HepG2 (cell line): ENCODE results near the gene CLPTM1. TPM values are rescaled to one million over a fixed set of nuclear protein-coding genes. Genes with fewer than 3 reads are reported as not detected.

ENCODE experiments used
- ARNT2 ChIP-seq: sonication (generic); formaldehyde crosslinking; IDR thresholded peaks from 2 replicates; pipeline ENCODE4 v1.8.0; 2022; ENCODE audit warnings: mild to moderate bottlenecking, low read depth, missing genetic modification reagents, moderate library complexity
- BRD4 ChIP-seq: sonication (generic); formaldehyde crosslinking; IDR thresholded peaks from 2 replicates; pipeline ENCODE4 v1.4.0; 2020; ENCODE audit warnings: missing genetic modification reagents
- GATAD2A ChIP-seq: IDR thresholded peaks from 2 replicates; pipeline ENCODE4 v1.6.1; 2016
- HNF4A ChIP-seq: sonication (generic); formaldehyde crosslinking; IDR thresholded peaks from 2 replicates; pipeline ENCODE4 v1.4.0; 2020; ENCODE audit warnings: missing genetic modification reagents
- HOXA7 ChIP-seq: sonication (generic); formaldehyde crosslinking; IDR thresholded peaks from 2 replicates; pipeline ENCODE4 v1.8.1; 2022; ENCODE audit warnings: mild to moderate bottlenecking, missing genetic modification reagents, moderate library complexity
- MLLT10 ChIP-seq: sonication (generic); formaldehyde crosslinking; IDR thresholded peaks from 2 replicates; pipeline ENCODE4 v1.4.0; 2020; ENCODE audit warnings: missing genetic modification reagents
- POLR2AphosphoS2 ChIP-seq: IDR thresholded peaks from 2 replicates; pipeline ENCODE4 v1.6.1; 2011; ENCODE audit warnings: low read depth, low read length, improper control_type of control experiment
- RFXANK ChIP-seq: IDR thresholded peaks from 2 replicates; pipeline ENCODE4 v1.6.1; 2016
- THAP11 ChIP-seq: IDR thresholded peaks from 2 replicates; pipeline ENCODE4 v1.6.1; 2016; ENCODE audit warnings: missing biosample characterization, missing genetic modification reagents
- THYN1 ChIP-seq: sonication (generic); formaldehyde crosslinking; IDR thresholded peaks from 2 replicates; pipeline ENCODE4 v1.8.1; 2023; ENCODE audit warnings: low read depth, mild to moderate bottlenecking, moderate library complexity, missing genetic modification reagents, borderline replicate concordance
- ZNF10 ChIP-seq: sonication (generic); formaldehyde crosslinking; IDR thresholded peaks from 2 replicates; pipeline ENCODE4 v1.4.0; 2020; ENCODE audit warnings: mild to moderate bottlenecking, low read depth, missing genetic modification reagents, borderline replicate concordance
- ZNF451 ChIP-seq: sonication (generic); formaldehyde crosslinking; IDR thresholded peaks from 2 replicates; pipeline ENCODE4 v1.5.0; 2020; ENCODE audit warnings: mild to moderate bottlenecking, missing genetic modification reagents
- ZNF589 ChIP-seq: sonication (generic); formaldehyde crosslinking; conservative IDR thresholded peaks from 2 replicates; pipeline ENCODE4 v1.8.0; 2022; ENCODE audit warnings: mild to moderate bottlenecking, moderate library complexity, missing genetic modification reagents
- ZNF788 ChIP-seq: sonication (generic); formaldehyde crosslinking; IDR thresholded peaks from 2 replicates; pipeline ENCODE4 v1.5.0; 2020; ENCODE audit warnings: mild to moderate bottlenecking, missing genetic modification reagents, borderline replicate concordance
- polyA plus RNA-seq, 8 experiments: library from polyadenylated mRNA; depleted of rRNA in 3 of 8; stranded (reverse) in 7 of 8; unstranded in 1 of 8; fragments of >200 nt; fragmentation: Illumina TruSeq in 4 of 8; extraction: Trizol in 4 of 8; gene quantifications; 2 replicates each; pipeline versions ENCODE4 v1.2.1 to v1.2.3, GENCODE V29; 2011 to 2016; ENCODE audit warnings: low read depth in 4 of 8, missing spikeins in 1 of 8, mixed read lengths in 1 of 8; ENCODE audit not compliant: insufficient read depth in 1 of 8
- total RNA-seq, 5 experiments: library from RNA; depleted of rRNA; stranded (reverse); fragments of >200 nt; fragmentation: Illumina TruSeq; extraction: Trizol; gene quantifications; 2 replicates each; pipeline ENCODE4 v1.2.3, GENCODE V29; 2016; ENCODE audit warnings: low read depth in 1 of 5
- TF ChIP-seq, protein P1 (sequence below): sonication (generic); formaldehyde crosslinking; IDR thresholded peaks from 2 replicates; pipeline ENCODE4 v1.4.0; 2020; ENCODE audit warnings: missing genetic modification reagents, borderline replicate concordance
- TF ChIP-seq, protein P2 (sequence below): sonication (generic); formaldehyde crosslinking; conservative IDR thresholded peaks from 2 replicates; pipeline ENCODE4 v1.4.0; 2020; ENCODE audit warnings: missing genetic modification reagents
- TF ChIP-seq, protein P3 (sequence below): IDR thresholded peaks from 2 replicates; pipeline ENCODE4 v1.6.1; 2018; ENCODE audit warnings: missing genetic modification reagents
- TF ChIP-seq, protein P4 (sequence below): sonication (generic); formaldehyde crosslinking; IDR thresholded peaks from 2 replicates; pipeline ENCODE4 v1.4.0; 2020; ENCODE audit warnings: mild to moderate bottlenecking, missing genetic modification reagents, borderline replicate concordance

Gene CLPTM1
- total and polyA plus RNA-seq, 2 of the 13 experiments (the other 11 are each of a cell fraction or from before 2014, with no cell fraction given), result 34.9 to 42.8 TPM

DNA sequence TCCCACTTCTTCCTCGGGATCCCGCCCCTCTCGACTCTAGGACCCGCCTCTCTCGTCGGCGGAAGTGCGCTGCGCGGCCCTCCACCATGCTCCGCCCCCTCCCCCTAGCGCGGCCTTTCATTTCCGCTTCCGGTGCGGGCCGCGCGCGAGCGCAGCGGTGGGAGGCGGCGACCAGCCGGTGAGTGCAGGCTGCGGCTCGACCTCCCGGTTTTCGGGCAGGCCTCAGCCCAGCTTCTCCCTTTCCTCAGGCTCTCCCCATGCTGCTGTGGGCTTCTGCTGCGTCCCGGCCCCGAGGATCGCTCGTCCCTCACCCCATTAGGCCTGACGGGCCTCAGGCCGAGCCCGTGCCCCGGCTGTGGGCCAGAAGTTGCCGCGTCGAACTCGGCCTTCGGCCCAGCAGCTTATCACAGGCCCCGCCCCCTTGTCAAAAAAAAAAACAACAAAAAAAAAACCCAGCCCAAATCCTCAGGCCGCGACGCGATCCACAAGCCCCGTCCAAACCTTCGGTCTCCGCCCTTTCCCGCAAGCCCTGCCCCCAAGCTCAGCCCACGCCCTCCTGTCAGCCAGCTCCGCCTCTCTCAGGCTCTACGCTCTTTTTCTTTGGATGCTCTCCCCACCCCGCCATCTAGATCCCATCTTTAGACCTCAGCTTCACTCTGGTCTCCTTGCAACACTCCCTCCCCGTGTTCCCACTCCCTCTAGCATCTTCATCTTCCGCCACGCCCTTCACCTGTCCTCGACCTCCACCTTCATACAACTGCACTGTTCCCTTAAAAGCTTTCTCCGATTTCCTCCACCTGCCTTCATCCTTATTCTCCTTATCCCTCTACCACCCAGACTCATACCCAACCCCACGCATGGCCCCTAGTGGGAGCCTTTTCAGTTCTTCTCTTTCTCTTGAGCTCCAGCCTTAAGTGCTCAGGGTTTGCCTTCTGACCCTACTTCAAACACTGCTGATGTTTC lies 84.0 kb downstream of the CLPTM1 start, which contains the start of gene CLASRP (continued):
- TF ChIP-seq, protein P1, sequence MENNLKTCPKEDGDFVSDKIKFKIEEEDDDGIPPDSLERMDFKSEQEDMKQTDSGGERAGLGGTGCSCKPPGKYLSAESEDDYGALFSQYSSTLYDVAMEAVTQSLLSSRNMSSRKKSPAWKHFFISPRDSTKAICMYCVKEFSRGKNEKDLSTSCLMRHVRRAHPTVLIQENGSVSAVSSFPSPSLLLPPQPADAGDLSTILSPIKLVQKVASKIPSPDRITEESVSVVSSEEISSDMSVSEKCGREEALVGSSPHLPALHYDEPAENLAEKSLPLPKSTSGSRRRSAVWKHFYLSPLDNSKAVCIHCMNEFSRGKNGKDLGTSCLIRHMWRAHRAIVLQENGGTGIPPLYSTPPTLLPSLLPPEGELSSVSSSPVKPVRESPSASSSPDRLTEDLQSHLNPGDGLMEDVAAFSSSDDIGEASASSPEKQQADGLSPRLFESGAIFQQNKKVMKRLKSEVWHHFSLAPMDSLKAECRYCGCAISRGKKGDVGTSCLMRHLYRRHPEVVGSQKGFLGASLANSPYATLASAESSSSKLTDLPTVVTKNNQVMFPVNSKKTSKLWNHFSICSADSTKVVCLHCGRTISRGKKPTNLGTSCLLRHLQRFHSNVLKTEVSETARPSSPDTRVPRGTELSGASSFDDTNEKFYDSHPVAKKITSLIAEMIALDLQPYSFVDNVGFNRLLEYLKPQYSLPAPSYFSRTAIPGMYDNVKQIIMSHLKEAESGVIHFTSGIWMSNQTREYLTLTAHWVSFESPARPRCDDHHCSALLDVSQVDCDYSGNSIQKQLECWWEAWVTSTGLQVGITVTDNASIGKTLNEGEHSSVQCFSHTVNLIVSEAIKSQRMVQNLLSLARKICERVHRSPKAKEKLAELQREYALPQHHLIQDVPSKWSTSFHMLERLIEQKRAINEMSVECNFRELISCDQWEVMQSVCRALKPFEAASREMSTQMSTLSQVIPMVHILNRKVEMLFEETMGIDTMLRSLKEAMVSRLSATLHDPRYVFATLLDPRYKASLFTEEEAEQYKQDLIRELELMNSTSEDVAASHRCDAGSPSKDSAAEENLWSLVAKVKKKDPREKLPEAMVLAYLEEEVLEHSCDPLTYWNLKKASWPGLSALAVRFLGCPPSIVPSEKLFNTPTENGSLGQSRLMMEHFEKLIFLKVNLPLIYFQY (CRISPR knock-in tag), result peak; percentile 57; the same call in 1 of the 2 replicates
- TF ChIP-seq, protein P2, sequence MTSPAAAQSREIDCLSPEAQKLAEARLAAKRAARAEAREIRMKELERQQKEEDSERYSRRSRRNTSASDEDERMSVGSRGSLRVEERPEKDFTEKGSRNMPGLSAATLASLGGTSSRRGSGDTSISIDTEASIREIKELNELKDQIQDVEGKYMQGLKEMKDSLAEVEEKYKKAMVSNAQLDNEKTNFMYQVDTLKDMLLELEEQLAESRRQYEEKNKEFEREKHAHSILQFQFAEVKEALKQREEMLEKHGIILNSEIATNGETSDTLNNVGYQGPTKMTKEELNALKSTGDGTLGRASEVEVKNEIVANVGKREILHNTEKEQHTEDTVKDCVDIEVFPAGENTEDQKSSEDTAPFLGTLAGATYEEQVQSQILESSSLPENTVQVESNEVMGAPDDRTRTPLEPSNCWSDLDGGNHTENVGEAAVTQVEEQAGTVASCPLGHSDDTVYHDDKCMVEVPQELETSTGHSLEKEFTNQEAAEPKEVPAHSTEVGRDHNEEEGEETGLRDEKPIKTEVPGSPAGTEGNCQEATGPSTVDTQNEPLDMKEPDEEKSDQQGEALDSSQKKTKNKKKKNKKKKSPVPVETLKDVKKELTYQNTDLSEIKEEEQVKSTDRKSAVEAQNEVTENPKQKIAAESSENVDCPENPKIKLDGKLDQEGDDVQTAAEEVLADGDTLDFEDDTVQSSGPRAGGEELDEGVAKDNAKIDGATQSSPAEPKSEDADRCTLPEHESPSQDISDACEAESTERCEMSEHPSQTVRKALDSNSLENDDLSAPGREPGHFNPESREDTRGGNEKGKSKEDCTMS (CRISPR knock-in tag), result no peak
- TF ChIP-seq ZNF10 (CRISPR knock-in tag), result no peak
- no peak for TF ChIP-seq RFXANK (CRISPR knock-in tag)
- TF ChIP-seq POLR2AphosphoS2, result no peak
- TF ChIP-seq, protein P3, sequence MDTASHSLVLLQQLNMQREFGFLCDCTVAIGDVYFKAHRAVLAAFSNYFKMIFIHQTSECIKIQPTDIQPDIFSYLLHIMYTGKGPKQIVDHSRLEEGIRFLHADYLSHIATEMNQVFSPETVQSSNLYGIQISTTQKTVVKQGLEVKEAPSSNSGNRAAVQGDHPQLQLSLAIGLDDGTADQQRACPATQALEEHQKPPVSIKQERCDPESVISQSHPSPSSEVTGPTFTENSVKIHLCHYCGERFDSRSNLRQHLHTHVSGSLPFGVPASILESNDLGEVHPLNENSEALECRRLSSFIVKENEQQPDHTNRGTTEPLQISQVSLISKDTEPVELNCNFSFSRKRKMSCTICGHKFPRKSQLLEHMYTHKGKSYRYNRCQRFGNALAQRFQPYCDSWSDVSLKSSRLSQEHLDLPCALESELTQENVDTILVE (CRISPR knock-in tag), result peak; percentile 40; the same call in 1 of the 2 replicates
- peak; percentile 88 for TF ChIP-seq ZNF451 (CRISPR knock-in tag)
- no peak for TF ChIP-seq THYN1
- peak; percentile 91 for TF ChIP-seq THAP11 (CRISPR knock-in tag)
- TF ChIP-seq HNF4A (CRISPR knock-in tag), result no peak; the same call in 1 of the 2 replicates
- TF ChIP-seq MLLT10 (CRISPR knock-in tag), result no peak
- TF ChIP-seq GATAD2A, result 0 out of 2 replicates have a peak, but pooled peaks have one; percentile 21
- TF ChIP-seq BRD4 (CRISPR knock-in tag), result peak; percentile 85
- TF ChIP-seq ZNF589 (CRISPR knock-in tag), result no peak
- TF ChIP-seq, protein P4, sequence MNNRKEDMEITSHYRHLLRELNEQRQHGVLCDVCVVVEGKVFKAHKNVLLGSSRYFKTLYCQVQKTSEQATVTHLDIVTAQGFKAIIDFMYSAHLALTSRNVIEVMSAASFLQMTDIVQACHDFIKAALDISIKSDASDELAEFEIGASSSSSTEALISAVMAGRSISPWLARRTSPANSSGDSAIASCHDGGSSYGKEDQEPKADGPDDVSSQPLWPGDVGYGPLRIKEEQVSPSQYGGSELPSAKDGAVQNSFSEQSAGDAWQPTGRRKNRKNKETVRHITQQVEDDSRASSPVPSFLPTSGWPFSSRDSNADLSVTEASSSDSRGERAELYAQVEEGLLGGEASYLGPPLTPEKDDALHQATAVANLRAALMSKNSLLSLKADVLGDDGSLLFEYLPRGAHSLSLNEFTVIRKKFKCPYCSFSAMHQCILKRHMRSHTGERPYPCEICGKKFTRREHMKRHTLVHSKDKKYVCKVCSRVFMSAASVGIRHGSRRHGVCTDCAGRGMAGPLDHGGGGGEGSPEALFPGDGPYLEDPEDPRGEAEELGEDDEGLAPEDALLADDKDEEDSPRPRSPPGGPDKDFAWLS (CRISPR knock-in tag), result no peak
- peak; percentile 73; the same call in 1 of the 2 replicates for TF ChIP-seq ZNF788
- TF ChIP-seq HOXA7, result no peak
- TF ChIP-seq ARNT2 (CRISPR knock-in tag), result peak; percentile 88
